H9 (cell line): Measurements from ENCODE around the gene TARP.

Experiments
- DNase-seq: peaks from one replicate; pipeline ENCODE4 v3.0.0-alpha.2; 2017
- H2AFZ ChIP-seq: one replicate; pipeline ENCODE4 v1.6.1; 2013; ENCODE audit warnings: mild to moderate bottlenecking, low read length, control low read depth, moderate library complexity
- H2AK5ac ChIP-seq: 2 replicates; pipeline ENCODE4 v1.6.1; 2013; ENCODE audit warnings: low read length, control low read depth, mixed read lengths; ENCODE audit not compliant: insufficient read length
- H2BK120ac ChIP-seq: one replicate; pipeline ENCODE4 v1.6.1; 2013; ENCODE audit warnings: low read depth, mild to moderate bottlenecking, low read length, control low read depth, inconsistent platforms; ENCODE audit not compliant: poor library complexity, severe bottlenecking
- H2BK12ac ChIP-seq: 2 replicates; pipeline ENCODE4 v1.6.1; 2013; ENCODE audit warnings: low read length, control low read depth, mixed read lengths, low read depth; ENCODE audit not compliant: insufficient read length
- H2BK15ac ChIP-seq: 2 replicates; pipeline ENCODE4 v1.6.1; 2013; ENCODE audit warnings: low read depth, low read length, control low read depth
- H2BK20ac ChIP-seq: one replicate; pipeline ENCODE4 v1.6.1; 2013; ENCODE audit warnings: low read depth, mild to moderate bottlenecking, low read length, control low read depth, inconsistent platforms; ENCODE audit not compliant: poor library complexity, severe bottlenecking
- H2BK5ac ChIP-seq: 2 replicates; pipeline ENCODE4 v1.6.1; 2013; ENCODE audit warnings: low read length, control low read depth, mixed read lengths; ENCODE audit not compliant: insufficient read length
- H3K14ac ChIP-seq: 2 replicates; pipeline ENCODE4 v1.6.1; 2013; ENCODE audit warnings: low read length, control low read depth; ENCODE audit not compliant: insufficient read depth
- H3K18ac ChIP-seq: 2 replicates; pipeline ENCODE4 v1.6.1; 2013; ENCODE audit warnings: low read depth, mild to moderate bottlenecking, mixed read lengths, low read length, control low read depth; ENCODE audit not compliant: insufficient read length
- H3K23ac ChIP-seq: 2 replicates; pipeline ENCODE4 v1.6.1; 2013; ENCODE audit warnings: low read length, control low read depth, mixed read lengths, low read depth; ENCODE audit not compliant: insufficient read length
- H3K23me2 ChIP-seq: 2 replicates; pipeline ENCODE4 v1.6.1; 2013; ENCODE audit warnings: low read depth, mild to moderate bottlenecking, mixed read lengths, low read length, control low read depth; ENCODE audit not compliant: insufficient read length, poor library complexity, severe bottlenecking
- H3K27ac ChIP-seq: 2 replicates; pipeline ENCODE4 v1.5.1; 2013; ENCODE audit warnings: low read length, control low read depth, mixed read lengths, low read depth; ENCODE audit not compliant: insufficient read length
- H3K27me3 ChIP-seq: 2 replicates; pipeline ENCODE4 v1.6.1; 2013; ENCODE audit warnings: low read length, control low read depth, inconsistent platforms; ENCODE audit not compliant: insufficient read depth
- H3K4ac ChIP-seq: 2 replicates; pipeline ENCODE4 v1.6.1; 2013; ENCODE audit warnings: low read depth, mild to moderate bottlenecking, control low read depth, inconsistent platforms, low read length, moderate library complexity
- H3K4me1 ChIP-seq: 2 replicates; pipeline ENCODE4 v1.6.1; 2013; ENCODE audit warnings: low read length, control low read depth, inconsistent platforms; ENCODE audit not compliant: insufficient read depth
- H3K4me2 ChIP-seq: 2 replicates; pipeline ENCODE4 v1.6.1; 2013; ENCODE audit warnings: low read length, control low read depth, mixed read lengths; ENCODE audit not compliant: insufficient read length, insufficient read depth
- H3K56ac ChIP-seq: 2 replicates; pipeline ENCODE4 v1.6.1; 2013; ENCODE audit warnings: low read depth, mild to moderate bottlenecking, mixed read lengths, low read length, control low read depth; ENCODE audit not compliant: insufficient read length
- H3K79me1 ChIP-seq: 2 replicates; pipeline ENCODE4 v1.6.1; 2013; ENCODE audit warnings: low read depth, mild to moderate bottlenecking, moderate library complexity, low read length, control low read depth, inconsistent platforms; ENCODE audit not compliant: insufficient read depth, poor library complexity, severe bottlenecking
- H3K79me2 ChIP-seq: 2 replicates; pipeline ENCODE4 v1.6.1; 2013; ENCODE audit warnings: low read length, control low read depth, inconsistent platforms; ENCODE audit not compliant: insufficient read depth
- H3K9ac ChIP-seq: 2 replicates; pipeline ENCODE4 v1.6.1; 2013; ENCODE audit warnings: low read length, control low read depth, mixed read lengths; ENCODE audit not compliant: insufficient read length; ENCODE audit errors: extremely low read depth
- H3K9me3 ChIP-seq: one replicate; pipeline ENCODE4 v1.6.1; 2013; ENCODE audit warnings: low read depth, low read length, inconsistent platforms; ENCODE audit not compliant: control insufficient read depth
- H3T11ph ChIP-seq: one replicate; pipeline ENCODE4 v1.6.1; 2013; ENCODE audit warnings: mild to moderate bottlenecking, low read length, control low read depth, inconsistent platforms
- H4K20me1 ChIP-seq: one replicate; pipeline ENCODE4 v1.6.1; 2013; ENCODE audit not compliant: control insufficient read depth, insufficient read length, insufficient read depth
- H4K5ac ChIP-seq: 2 replicates; pipeline ENCODE4 v1.6.1; 2013; ENCODE audit warnings: low read depth, mild to moderate bottlenecking, mixed read lengths, low read length, control low read depth; ENCODE audit not compliant: insufficient read length
- H4K8ac ChIP-seq: replicated peaks from 2 replicates; pipeline ENCODE4 v1.6.1; 2013; ENCODE audit warnings: low read length, control low read depth, mixed read lengths, low read depth; ENCODE audit not compliant: insufficient read length
- H4K91ac ChIP-seq: 2 replicates; pipeline ENCODE4 v1.6.1; 2013; ENCODE audit warnings: low read depth, mild to moderate bottlenecking, moderate library complexity, mixed read lengths, low read length, control low read depth; ENCODE audit not compliant: insufficient read length
- H3K27ac Mint-ChIP-seq, 3 experiments: 2 replicates in 2 of 3; 3 replicates in 1 of 3; pipeline ENCODE4 v1.8.0; 2020 to 2021; ENCODE audit warnings: mixed read lengths in 3 of 3, mild to moderate bottlenecking in 1 of 3, moderate library complexity in 1 of 3
- H3K27me3 Mint-ChIP-seq: 2 replicates; pipeline ENCODE4 v1.8.0; 2021; ENCODE audit warnings: low read depth, mild to moderate bottlenecking, moderate library complexity, mixed read lengths
- H3K36me3 Mint-ChIP-seq, 3 experiments: 2 replicates in 2 of 3; 3 replicates in 1 of 3; pipeline ENCODE4 v1.8.0; 2020 to 2021; ENCODE audit warnings: low read depth in 3 of 3, mixed read lengths in 3 of 3; ENCODE audit not compliant: insufficient read depth in 1 of 3
- H3K4me1 Mint-ChIP-seq, 2 experiments: 2 replicates each; pipeline ENCODE4 v1.8.0; 2020; ENCODE audit warnings: mixed read lengths in 2 of 2
- H3K4me3 Mint-ChIP-seq, 2 experiments: 2 replicates in 1 of 2; 3 replicates in 1 of 2; pipeline ENCODE4 v1.8.0; 2020 to 2021; ENCODE audit warnings: mild to moderate bottlenecking in 2 of 2, mixed read lengths in 2 of 2, moderate library complexity in 1 of 2
- H3K9me3 Mint-ChIP-seq, 2 experiments: 2 replicates in 1 of 2; 3 replicates in 1 of 2; pipeline ENCODE4 v1.8.0; 2020; ENCODE audit warnings: mild to moderate bottlenecking in 2 of 2, mixed read lengths in 2 of 2, moderate library complexity in 1 of 2
- WGBS: extraction: QIAGEN DNeasy Blood & Tissue Kit; methylation state at CpG from one replicate; pipeline ENCODE4 v1.1.7; 2013; ENCODE audit warnings: missing lambda C conversion rate, low lambda C conversion rate, mixed read lengths; ENCODE audit not compliant: insufficient read length; ENCODE audit errors: extremely low coverage; 5-methylcytosine and 5-hydroxymethylcytosine counted together
- TF ChIP-seq, protein P1 (sequence below): fragments of 200-600 bp; sonication (generic); conservative IDR thresholded peaks from 3 replicates; pipeline ENCODE4 v1.8.0; 2021; ENCODE audit warnings: antibody characterized with exemption, mild to moderate bottlenecking

TARP gene

DNA sequence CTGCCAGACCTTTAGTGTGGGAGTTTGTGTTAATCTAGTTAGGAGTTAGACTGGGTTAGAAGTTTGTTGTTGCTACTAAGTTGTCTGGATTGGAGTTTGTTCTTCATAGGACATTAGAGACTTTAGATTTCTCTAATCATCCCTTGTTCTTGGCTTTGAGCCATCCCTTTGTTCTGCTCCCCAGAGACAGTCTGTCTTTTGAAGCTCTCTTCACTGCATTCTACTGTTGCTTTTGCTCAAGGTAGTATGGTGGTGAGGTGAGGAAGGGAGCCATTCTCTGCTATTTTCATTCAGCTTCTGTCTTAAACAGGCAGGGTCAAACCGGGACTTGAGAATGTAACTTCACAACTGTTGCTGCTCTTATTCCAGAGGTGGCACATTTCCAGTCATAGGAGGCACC is 10.4 kb upstream of the TARP start:
- Mint-ChIP-seq H3K9me3 (no peaks in the 10 kb centered on the region), H3K27me3 (no peaks in the 10 kb centered on the region), H3K36me3 (no peaks in the 10 kb centered on the region), H3K27ac (no peak overlapping the region; a peak in 1 of 7 replicates), H3K4me3 (no peak overlapping the region), H3K4me1 (peaks cover 4 to 9% of the 10 kb centered on the region in 2 experiments; a peak in 2 of 4 replicates)
- H3T11ph ChIP-seq = no peak overlapping the region
- no peak overlapping the region for H2BK15ac ChIP-seq
- H3K79me2 ChIP-seq = no peaks in the 10 kb centered on the region
- no peak for DNase-seq
- H3K79me1 ChIP-seq = no peaks in the 10 kb centered on the region
- no peak overlapping the region for H2AK5ac ChIP-seq
- no peak overlapping the region for H3K4me2 ChIP-seq
- no peak overlapping the region for H3K18ac ChIP-seq
- TF ChIP-seq, protein P1, sequence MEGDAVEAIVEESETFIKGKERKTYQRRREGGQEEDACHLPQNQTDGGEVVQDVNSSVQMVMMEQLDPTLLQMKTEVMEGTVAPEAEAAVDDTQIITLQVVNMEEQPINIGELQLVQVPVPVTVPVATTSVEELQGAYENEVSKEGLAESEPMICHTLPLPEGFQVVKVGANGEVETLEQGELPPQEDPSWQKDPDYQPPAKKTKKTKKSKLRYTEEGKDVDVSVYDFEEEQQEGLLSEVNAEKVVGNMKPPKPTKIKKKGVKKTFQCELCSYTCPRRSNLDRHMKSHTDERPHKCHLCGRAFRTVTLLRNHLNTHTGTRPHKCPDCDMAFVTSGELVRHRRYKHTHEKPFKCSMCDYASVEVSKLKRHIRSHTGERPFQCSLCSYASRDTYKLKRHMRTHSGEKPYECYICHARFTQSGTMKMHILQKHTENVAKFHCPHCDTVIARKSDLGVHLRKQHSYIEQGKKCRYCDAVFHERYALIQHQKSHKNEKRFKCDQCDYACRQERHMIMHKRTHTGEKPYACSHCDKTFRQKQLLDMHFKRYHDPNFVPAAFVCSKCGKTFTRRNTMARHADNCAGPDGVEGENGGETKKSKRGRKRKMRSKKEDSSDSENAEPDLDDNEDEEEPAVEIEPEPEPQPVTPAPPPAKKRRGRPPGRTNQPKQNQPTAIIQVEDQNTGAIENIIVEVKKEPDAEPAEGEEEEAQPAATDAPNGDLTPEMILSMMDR = no peak
- no peak overlapping the region for H3K4ac ChIP-seq
- no peak overlapping the region for H3K23ac ChIP-seq
- no peak overlapping the region for H4K5ac ChIP-seq
- H4K8ac ChIP-seq = no peak overlapping the region
- H3K14ac ChIP-seq = no peak overlapping the region
- H3K27ac ChIP-seq = no peak overlapping the region
- H2BK20ac ChIP-seq = no peak overlapping the region
- no peak overlapping the region for H2AFZ ChIP-seq
- WGBS = no CpG with 5 or more reads among the region's 1 CpG
- no peak overlapping the region for H3K56ac ChIP-seq
- H3K27me3 ChIP-seq = no peaks in the 10 kb centered on the region
- H4K20me1 ChIP-seq = no peaks in the 10 kb centered on the region
- no peak overlapping the region for H2BK12ac ChIP-seq
- no peak overlapping the region for H4K91ac ChIP-seq
- no peak overlapping the region for H2BK120ac ChIP-seq
- H3K4me1 ChIP-seq = no peaks in the 10 kb centered on the region
- no peak overlapping the region for H2BK5ac ChIP-seq
- H3K9me3 ChIP-seq = no peaks in the 10 kb centered on the region
- H3K9ac ChIP-seq = no peak overlapping the region
- H3K23me2 ChIP-seq = no peaks in the 10 kb centered on the region
